ENCODE data around the gene ZNF184.
A peak's percentile ranks its signal among the peaks of the same experiment; 100 is the strongest.

ZNF184 gene

DNA sequence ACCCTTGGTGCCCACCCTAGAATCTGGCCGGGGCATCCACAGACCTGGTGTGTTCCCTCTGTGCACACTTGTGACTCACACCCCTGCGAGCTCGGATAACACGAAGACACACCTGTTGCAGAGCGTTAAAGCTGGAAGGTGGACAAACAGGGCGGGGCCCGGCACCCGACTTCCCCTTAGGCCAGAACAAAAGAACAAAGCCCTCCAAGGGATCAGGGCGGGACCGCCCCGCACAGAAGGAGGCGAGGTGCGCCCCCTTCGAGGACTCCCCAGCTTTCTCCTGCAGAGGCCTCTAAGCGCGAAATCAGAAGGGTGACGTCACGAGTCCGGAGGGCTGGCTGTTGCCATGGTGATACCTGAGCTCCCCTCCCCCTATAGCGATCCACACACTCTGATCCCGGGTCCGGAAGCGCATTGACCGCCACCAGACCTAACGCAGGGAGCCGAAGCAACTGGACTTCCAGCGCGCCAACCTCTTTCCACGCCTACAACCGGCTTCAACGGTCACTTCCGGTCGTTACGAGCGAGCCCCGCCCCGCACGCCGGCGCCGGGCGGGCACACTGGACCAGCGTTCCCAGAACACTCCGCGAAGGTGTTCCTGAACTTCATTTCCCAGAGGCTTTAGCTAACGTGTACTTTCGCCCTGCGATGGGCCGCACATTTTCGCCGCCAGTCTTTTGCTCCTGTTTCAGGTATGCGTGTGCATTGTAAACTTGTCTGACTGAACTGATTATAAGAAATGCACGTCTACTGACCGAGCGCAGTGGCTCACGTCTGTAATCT lies at the start of gene ZNF184:
TSS of gene ZNF184 (minus strand) at position 489 of the 784 bp plus-strand sequence. CDS start 811 bp downstream, outside the sequence.
- no peaks in the 10 kb centered on the region for H3K9me3 ChIP-seq (ENCODE audit: severe bottlenecking)
- H3K27ac ChIP-seq = peak within 1 kb of the TSS; percentile 92
- no peaks in the 10 kb centered on the region for H3K27me3 ChIP-seq (ENCODE audit: insufficient read depth, low read depth, severe bottlenecking)
- DNase-seq = peak; percentile 100
- H3K4me3 ChIP-seq (ENCODE audit: low read depth, low read length) = peak within 1 kb of the TSS; percentile 77
- peaks cover 23% of the 10 kb centered on the region for H3K36me3 ChIP-seq
- TF ChIP-seq, protein P1, sequence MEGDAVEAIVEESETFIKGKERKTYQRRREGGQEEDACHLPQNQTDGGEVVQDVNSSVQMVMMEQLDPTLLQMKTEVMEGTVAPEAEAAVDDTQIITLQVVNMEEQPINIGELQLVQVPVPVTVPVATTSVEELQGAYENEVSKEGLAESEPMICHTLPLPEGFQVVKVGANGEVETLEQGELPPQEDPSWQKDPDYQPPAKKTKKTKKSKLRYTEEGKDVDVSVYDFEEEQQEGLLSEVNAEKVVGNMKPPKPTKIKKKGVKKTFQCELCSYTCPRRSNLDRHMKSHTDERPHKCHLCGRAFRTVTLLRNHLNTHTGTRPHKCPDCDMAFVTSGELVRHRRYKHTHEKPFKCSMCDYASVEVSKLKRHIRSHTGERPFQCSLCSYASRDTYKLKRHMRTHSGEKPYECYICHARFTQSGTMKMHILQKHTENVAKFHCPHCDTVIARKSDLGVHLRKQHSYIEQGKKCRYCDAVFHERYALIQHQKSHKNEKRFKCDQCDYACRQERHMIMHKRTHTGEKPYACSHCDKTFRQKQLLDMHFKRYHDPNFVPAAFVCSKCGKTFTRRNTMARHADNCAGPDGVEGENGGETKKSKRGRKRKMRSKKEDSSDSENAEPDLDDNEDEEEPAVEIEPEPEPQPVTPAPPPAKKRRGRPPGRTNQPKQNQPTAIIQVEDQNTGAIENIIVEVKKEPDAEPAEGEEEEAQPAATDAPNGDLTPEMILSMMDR (IDR thresholded peaks at IDR 0.05; ENCODE audit: low read depth, low read length) = no peak

GRCh38 chr6:27518881-27519795 lies 46.2 kb upstream of the ZNF184 start:
- Histone ChIP-seq H3K4me3 (ENCODE audit: low read depth, low read length) (peak overlapping the region; percentile 62), H3K27me3 (ENCODE audit: insufficient read depth, low read depth, severe bottlenecking) (peaks cover 85% of the 10 kb centered on the region), H3K36me3 (no peaks in the 10 kb centered on the region), H3K27ac (no peak overlapping the region), H3K9me3 (ENCODE audit: severe bottlenecking) (no peaks in the 10 kb centered on the region)
- DNase-seq = peak; percentile 65
- TF ChIP-seq, protein P1 (IDR thresholded peaks at IDR 0.05; ENCODE audit: low read depth, low read length) = peak; percentile 80

GRCh38 chr6:27517928-27518787 lies 45.3 kb upstream of the ZNF184 start:
- TF ChIP-seq, protein P1 (IDR thresholded peaks at IDR 0.05; ENCODE audit: low read depth, low read length) = no peak
- H3K27ac ChIP-seq = no peak overlapping the region
- H3K9me3 ChIP-seq (ENCODE audit: severe bottlenecking) = no peaks in the 10 kb centered on the region
- H3K27me3 ChIP-seq (ENCODE audit: insufficient read depth, low read depth, severe bottlenecking) = peaks cover 89% of the 10 kb centered on the region
- H3K36me3 ChIP-seq = no peaks in the 10 kb centered on the region
- peak overlapping the region; percentile 62 for H3K4me3 ChIP-seq (ENCODE audit: low read depth, low read length)
- no peak for DNase-seq

DNA sequence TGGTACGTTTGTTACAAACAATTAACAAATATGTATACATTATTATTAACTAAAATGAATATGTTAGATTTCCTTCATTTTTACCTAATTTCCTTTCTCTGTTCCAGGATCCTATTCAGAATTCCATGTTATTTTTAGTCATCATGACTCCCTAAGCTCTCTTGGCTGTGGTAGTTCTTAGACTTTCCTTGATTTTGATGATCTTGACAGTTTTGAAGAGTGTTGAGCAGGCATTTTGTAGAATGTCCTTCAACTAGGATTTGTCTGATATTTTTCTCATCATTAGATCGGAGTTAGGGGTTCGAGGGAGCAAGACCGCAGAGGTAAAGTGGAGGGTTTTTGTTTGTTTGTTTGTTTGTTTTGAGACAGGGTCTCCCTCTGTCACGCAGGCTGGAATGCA lies 44.3 kb upstream of the ZNF184 start:
- no peak for DNase-seq
- H3K4me3 ChIP-seq (ENCODE audit: low read depth, low read length) = no peak overlapping the region
- H3K36me3 ChIP-seq = no peaks in the 10 kb centered on the region
- H3K27ac ChIP-seq = no peak overlapping the region
- H3K9me3 ChIP-seq (ENCODE audit: severe bottlenecking) = no peaks in the 10 kb centered on the region
- H3K27me3 ChIP-seq (ENCODE audit: insufficient read depth, low read depth, severe bottlenecking) = peaks cover 92% of the 10 kb centered on the region
- TF ChIP-seq, protein P1 (IDR thresholded peaks at IDR 0.05; ENCODE audit: low read depth, low read length) = no peak

GRCh38 chr6:27514906-27515495 lies 42.1 kb upstream of the ZNF184 start:
- Histone ChIP-seq H3K4me3 (ENCODE audit: low read depth, low read length) (no peak overlapping the region), H3K36me3 (no peaks in the 10 kb centered on the region), H3K27me3 (ENCODE audit: insufficient read depth, low read depth, severe bottlenecking) (peaks cover 99% of the 10 kb centered on the region), H3K27ac (no peak overlapping the region), H3K9me3 (ENCODE audit: severe bottlenecking) (no peaks in the 10 kb centered on the region)
- TF ChIP-seq, protein P1 (IDR thresholded peaks at IDR 0.05; ENCODE audit: low read depth, low read length) = no peak
- DNase-seq = no peak

All from WERI-Rb-1 (cell line).